K562 (cell line): Measurements from ENCODE around the gene EIF1. TPM values are rescaled to one million over a fixed set of nuclear protein-coding genes. Genes with fewer than 3 reads are reported as not detected.

Experiments used
- ELF4 ChIP-seq: fragments of 450-650 bp; formaldehyde crosslinking; IDR thresholded peaks from 2 replicates; pipeline ENCODE4 v1.4.0; 2022; ENCODE audit warnings: missing genetic modification characterization
- EP400 ChIP-seq: fragments of 450-650 bp; IDR thresholded peaks from 2 replicates; pipeline ENCODE4 v1.6.1; 2017; ENCODE audit warnings: antibody characterized with exemption, mild to moderate bottlenecking, moderate library complexity
- FOXK1 ChIP-seq: sonication (generic); formaldehyde crosslinking; IDR thresholded peaks from 2 replicates; pipeline ENCODE4 v1.8.0; 2022; ENCODE audit warnings: missing genetic modification reagents, mild to moderate bottlenecking, borderline replicate concordance
- NR2C2 ChIP-seq, 2 experiments: fragments of 200-800 bp in 1 of 2; sonication (Bioruptor generic) in 1 of 2; sonication (generic) in 1 of 2; formaldehyde crosslinking in 1 of 2; IDR thresholded peaks; 2 replicates each; pipeline versions ENCODE4 v1.6.1 to v1.8.0; 2016 to 2022; ENCODE audit warnings: mild to moderate bottlenecking in 1 of 2, missing compliant biosample characterization in 1 of 2, missing genetic modification characterization in 1 of 2, missing genetic modification reagents in 1 of 2
- RBM34 ChIP-seq: fragments of 200-400 bp; formaldehyde crosslinking; IDR thresholded peaks from 2 replicates; pipeline ENCODE4 v1.6.1; 2018; ENCODE audit warnings: low read length, borderline replicate concordance; ENCODE audit not compliant: insufficient read depth
- REST ChIP-seq, 2 experiments: fragments of 450-650 bp; formaldehyde crosslinking in 1 of 2; IDR thresholded peaks; 2 replicates each; pipeline versions ENCODE4 v1.4.0 to v1.6.1; 2014 to 2020; ENCODE audit warnings: mild to moderate bottlenecking in 2 of 2, borderline replicate concordance in 1 of 2, low read depth in 1 of 2
- TGIF2 ChIP-seq: sonication (generic); formaldehyde crosslinking; IDR thresholded peaks from 2 replicates; pipeline ENCODE4 v1.8.1; 2022; ENCODE audit warnings: mild to moderate bottlenecking, missing genetic modification reagents, moderate library complexity
- TOE1 ChIP-seq, 2 experiments: fragments of 450-650 bp in 1 of 2; sonication (generic) in 1 of 2; formaldehyde crosslinking in 1 of 2; IDR thresholded peaks; 2 replicates each; pipeline versions ENCODE4 v1.7.1 to v1.8.0; 2016 to 2022; ENCODE audit warnings: borderline replicate concordance in 2 of 2, mild to moderate bottlenecking in 2 of 2, antibody characterized with exemption in 1 of 2, inconsistent platforms in 1 of 2, low read depth in 1 of 2, missing genetic modification reagents in 1 of 2, moderate library complexity in 1 of 2
- YY1 ChIP-seq, 3 experiments: IDR thresholded peaks; 2 replicates each; pipeline ENCODE4 v1.6.1; 2011; ENCODE audit warnings: low read length in 2 of 3, mild to moderate bottlenecking in 2 of 3, moderate library complexity in 2 of 3, borderline replicate concordance in 1 of 3, control low read depth in 1 of 3, low read depth in 1 of 3; ENCODE audit not compliant: insufficient read depth in 3 of 3, insufficient replicate concordance in 2 of 3, control insufficient read depth in 1 of 3, insufficient read length in 1 of 3; ENCODE audit errors: extremely low read depth in 1 of 3
- polyA plus RNA-seq, 8 experiments: library from polyadenylated mRNA; depleted of rRNA in 4 of 8; stranded (reverse) in 5 of 8; unstranded in 3 of 8; fragments of >200 nt; fragmentation: Nextera tagmentation in 2 of 8; fragmentation: Illumina TruSeq in 1 of 8; extraction: Ambion mirVana in 2 of 8; extraction: Trizol in 1 of 8; gene quantifications; 2 replicates each; pipeline versions ENCODE4 v1.2.1 to v1.2.3, GENCODE V29; 2011 to 2014; ENCODE audit warnings: inconsistent platforms in 1 of 8, missing spikeins in 1 of 8
- total RNA-seq, 7 experiments: library from RNA; depleted of rRNA in 6 of 7; stranded (reverse); fragments of >200 nt in 6 of 7; fragmentation: Illumina TruSeq in 2 of 7; extraction: Trizol in 2 of 7; gene quantifications; 2 replicates each; pipeline versions ENCODE4 v1.2.1 to v1.2.3, GENCODE V29; 2011 to 2021; ENCODE audit warnings: low replicate concordance in 1 of 7
- TF ChIP-seq, protein P1 (sequence below): fragments of 200-800 bp; sonication (Bioruptor generic); IDR thresholded peaks from 2 replicates; pipeline ENCODE4 v1.6.1; 2017; ENCODE audit warnings: missing genetic modification characterization, missing compliant biosample characterization
- TF ChIP-seq, protein P2 (sequence below): fragments of 150-350 bp; IDR thresholded peaks from 2 replicates; pipeline ENCODE4 v1.6.1; 2014; ENCODE audit warnings: low read depth, mild to moderate bottlenecking, low read length, borderline replicate concordance

The EIF1 gene
- total and polyA plus RNA-seq, 9 of the 15 experiments (the other 6 are each of a cell fraction or from before 2014, with no cell fraction given): 67.0 to 1,204 (median 320) TPM

- TF ChIP-seq REST (IDR thresholded peaks at IDR 0.05; ENCODE audit: borderline replicate concordance) (peak; percentile 75), REST (CRISPR knock-in tag; IDR thresholded peaks at IDR 0.05; ENCODE audit: low read depth) (no peak), TGIF2 (CRISPR knock-in tag) (no peak), ELF4 (CRISPR knock-in tag) (no peak), TOE1 (IDR thresholded peaks at IDR 0.05; ENCODE audit: borderline replicate concordance) (0 out of 2 replicates have a peak, but pooled peaks have one; percentile 43), TOE1 (CRISPR knock-in tag; IDR thresholded peaks at IDR 0.05; ENCODE audit: borderline replicate concordance, low read depth) (no peak), FOXK1 (no peak), YY1 (IDR thresholded peaks at IDR 0.05; ENCODE audit: borderline replicate concordance in 1 of 3, control insufficient read depth in 1 of 3, extremely low read depth in 1 of 3, insufficient read depth in 3 of 3, insufficient read length in 1 of 3, insufficient replicate concordance in 2 of 3, low read depth in 1 of 3, low read length in 2 of 3) (peak in 2 of 3 experiments; percentile 30 to 65), NR2C2 (CRISPR knock-in tag; IDR thresholded peaks at IDR 0.05) (no peak), NR2C2 (tag; IDR thresholded peaks at IDR 0.05) (peak; percentile 76), EP400 (0 out of 2 replicates have a peak, but pooled peaks have one; percentile 39), RBM34 (no peak)
- TF ChIP-seq, protein P1, sequence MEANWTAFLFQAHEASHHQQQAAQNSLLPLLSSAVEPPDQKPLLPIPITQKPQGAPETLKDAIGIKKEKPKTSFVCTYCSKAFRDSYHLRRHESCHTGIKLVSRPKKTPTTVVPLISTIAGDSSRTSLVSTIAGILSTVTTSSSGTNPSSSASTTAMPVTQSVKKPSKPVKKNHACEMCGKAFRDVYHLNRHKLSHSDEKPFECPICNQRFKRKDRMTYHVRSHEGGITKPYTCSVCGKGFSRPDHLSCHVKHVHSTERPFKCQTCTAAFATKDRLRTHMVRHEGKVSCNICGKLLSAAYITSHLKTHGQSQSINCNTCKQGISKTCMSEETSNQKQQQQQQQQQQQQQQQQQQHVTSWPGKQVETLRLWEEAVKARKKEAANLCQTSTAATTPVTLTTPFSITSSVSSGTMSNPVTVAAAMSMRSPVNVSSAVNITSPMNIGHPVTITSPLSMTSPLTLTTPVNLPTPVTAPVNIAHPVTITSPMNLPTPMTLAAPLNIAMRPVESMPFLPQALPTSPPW (CRISPR knock-in tag): peak; percentile 64
- TF ChIP-seq, protein P2, sequence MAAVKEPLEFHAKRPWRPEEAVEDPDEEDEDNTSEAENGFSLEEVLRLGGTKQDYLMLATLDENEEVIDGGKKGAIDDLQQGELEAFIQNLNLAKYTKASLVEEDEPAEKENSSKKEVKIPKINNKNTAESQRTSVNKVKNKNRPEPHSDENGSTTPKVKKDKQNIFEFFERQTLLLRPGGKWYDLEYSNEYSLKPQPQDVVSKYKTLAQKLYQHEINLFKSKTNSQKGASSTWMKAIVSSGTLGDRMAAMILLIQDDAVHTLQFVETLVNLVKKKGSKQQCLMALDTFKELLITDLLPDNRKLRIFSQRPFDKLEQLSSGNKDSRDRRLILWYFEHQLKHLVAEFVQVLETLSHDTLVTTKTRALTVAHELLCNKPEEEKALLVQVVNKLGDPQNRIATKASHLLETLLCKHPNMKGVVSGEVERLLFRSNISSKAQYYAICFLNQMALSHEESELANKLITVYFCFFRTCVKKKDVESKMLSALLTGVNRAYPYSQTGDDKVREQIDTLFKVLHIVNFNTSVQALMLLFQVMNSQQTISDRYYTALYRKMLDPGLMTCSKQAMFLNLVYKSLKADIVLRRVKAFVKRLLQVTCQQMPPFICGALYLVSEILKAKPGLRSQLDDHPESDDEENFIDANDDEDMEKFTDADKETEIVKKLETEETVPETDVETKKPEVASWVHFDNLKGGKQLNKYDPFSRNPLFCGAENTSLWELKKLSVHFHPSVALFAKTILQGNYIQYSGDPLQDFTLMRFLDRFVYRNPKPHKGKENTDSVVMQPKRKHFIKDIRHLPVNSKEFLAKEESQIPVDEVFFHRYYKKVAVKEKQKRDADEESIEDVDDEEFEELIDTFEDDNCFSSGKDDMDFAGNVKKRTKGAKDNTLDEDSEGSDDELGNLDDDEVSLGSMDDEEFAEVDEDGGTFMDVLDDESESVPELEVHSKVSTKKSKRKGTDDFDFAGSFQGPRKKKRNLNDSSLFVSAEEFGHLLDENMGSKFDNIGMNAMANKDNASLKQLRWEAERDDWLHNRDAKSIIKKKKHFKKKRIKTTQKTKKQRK: no peak
These were observed 21.9 kb upstream of the EIF1 start (continued) for GRCh38 chr17:41666708-41667279.
